ENCODE results near the gene TDRD7.
"Not testable (repeated sequence)": the region's sequence is repeated elsewhere in the genome, so short reads cannot be mapped to it uniquely, and the experiment has no call there.

The TDRD7 gene

DNA sequence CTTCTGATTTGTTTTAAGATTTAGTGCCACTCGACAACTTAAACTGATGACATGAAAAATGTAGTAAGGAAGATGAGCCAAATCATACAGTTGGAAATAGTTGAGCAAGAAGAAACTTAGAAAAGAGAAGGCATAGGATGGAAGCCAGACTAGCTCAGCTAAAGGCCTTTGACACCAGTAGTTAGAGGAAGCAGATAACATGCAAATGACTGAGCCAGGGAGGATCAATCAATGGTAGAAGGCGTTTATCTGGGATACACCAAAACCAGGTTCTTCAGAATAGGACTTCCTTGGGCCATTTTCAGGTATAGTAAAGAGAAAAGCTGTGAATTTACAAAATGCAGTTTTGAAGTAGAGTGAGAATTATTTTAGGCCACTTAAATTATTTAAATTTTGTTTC lies 3.2 kb downstream of the TDRD7 start:
- no peak for DNase-seq
- intact Hi-C loops (cut with DNase I), result loop anchor here (10.0 kb wide), 1 partner anchor 200 kb away; no protein-coding TSS in a partner anchor

DNA sequence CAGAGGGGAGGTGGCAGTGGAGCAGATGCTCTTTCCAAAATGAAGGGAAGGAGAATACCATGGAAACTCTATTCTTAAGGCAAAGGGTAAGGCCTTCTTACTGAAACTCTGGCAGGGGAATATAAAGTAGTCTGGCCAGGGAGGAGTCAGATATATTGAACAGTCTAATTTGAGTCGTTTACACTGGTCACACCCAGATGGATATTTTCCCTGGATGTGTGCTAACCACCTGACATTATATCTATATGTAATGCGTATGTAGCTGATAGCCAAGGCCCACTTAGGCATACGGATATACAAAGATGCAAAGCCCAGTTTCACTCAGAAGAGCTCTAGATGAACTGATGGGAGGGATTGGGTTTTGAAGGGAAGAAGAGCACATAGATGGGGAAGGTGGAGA lies 7.0 kb downstream of the TDRD7 start:
- intact Hi-C loops (cut with DNase I), result loop anchor here (10.0 kb wide), 1 partner anchor 196 kb away; no protein-coding TSS in a partner anchor
- DNase-seq, result no peak

DNA sequence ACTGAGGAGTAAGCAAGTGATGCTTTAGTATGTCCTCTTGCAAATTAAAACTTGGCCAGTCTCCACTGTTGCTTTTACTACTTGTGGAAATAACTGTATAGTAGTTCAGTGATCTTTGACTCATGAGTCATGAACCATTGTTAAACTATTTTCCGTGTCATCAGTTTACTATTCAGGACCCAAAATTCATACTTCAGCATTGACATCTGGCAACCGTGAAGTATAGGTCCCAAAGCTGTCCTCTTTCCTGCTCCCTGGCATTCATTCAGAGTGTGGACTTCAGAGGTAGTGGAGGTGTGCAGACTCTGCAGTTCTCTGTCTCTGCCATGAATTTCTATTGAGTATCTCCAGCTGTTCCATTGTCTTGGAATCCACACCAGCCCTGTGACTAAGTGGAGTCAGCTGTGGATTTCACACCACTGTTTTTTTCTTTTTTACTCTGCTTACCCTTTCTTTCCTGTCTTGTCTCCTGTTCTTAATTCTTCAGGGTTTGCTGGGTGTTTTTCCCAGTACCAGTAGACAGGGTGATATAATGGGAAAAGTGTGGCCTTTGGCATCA lies 7.5 kb downstream of the TDRD7 start:
- DNase-seq, result no peak
- intact Hi-C loops (cut with DNase I), result loop anchor here (10.0 kb wide), 1 partner anchor 195 kb away; no protein-coding TSS in a partner anchor

DNA sequence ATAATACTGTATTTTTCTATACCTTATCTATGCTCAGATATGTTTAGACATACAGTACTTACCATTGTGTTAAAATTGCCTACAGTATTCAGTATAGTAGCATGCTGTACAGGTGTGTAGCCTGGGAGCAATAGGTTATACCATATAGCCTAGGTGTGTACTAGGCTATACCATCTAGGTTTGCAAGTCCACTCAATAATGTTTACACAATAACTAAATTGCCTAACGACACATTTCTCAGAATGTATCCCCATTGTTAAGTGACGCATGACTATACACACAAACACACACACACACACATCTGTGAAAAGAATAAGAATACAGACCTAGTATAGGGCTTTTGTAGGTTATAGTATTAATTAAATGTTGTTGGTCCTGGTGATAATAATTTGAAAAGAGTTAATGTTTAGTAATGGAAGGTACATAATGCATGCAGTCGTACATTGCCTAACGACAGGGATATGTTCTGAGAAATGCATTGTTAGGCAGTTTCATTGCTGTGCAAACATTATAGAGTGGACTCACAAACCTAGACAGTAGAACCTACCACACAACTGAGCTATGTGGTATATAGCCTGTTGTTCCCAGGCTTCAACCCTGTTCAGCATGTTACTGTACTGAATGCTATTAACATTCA lies 13.6 kb downstream of the TDRD7 start:
- no peak for DNase-seq
- intact Hi-C loops (cut with DNase I), result no loop called here

DNA sequence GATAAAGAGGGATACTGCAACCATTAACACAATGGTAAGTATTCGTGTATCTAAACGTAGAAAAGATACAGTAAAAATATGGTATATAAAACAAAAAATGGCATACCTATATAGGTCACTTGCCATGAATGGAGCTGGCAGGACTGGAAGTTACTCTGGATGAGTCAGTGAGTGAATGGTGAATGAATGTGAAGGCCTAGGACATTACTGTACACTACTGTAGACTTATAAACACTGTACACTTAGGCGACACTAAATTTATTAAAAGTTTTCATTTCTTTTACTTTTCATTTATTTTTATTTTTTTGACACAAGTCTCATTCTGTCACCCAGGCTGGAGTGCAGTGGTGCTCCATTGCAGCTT lies 14.1 kb downstream of the TDRD7 start:
- intact Hi-C loops (cut with DNase I), result no loop called here

DNA sequence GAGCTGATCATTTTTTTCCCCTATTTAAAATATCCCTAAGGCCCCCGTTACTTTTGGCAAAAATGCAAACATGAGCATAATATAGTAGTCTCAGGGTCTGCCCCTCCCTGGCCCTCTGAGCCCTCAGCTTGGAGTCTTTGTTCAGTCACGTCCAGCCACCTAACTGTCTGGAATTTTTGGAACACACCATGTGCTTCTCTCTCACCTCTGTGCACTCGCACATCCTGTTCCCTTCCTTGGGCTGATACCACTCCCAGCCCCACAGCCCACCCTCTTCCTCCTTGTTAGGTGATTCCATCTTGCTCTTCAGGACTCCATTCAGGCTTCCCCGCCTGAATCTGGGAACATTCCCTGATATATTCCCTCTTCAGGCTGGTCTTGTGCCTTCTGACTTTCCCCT lies 16.0 kb downstream of the TDRD7 start:
- intact Hi-C loops (cut with DNase I), result no loop called here
- DNase-seq, result no peak

More for the DNA sequence above, 14.1 kb downstream of the TDRD7 start:
- no peak for DNase-seq

DNA sequence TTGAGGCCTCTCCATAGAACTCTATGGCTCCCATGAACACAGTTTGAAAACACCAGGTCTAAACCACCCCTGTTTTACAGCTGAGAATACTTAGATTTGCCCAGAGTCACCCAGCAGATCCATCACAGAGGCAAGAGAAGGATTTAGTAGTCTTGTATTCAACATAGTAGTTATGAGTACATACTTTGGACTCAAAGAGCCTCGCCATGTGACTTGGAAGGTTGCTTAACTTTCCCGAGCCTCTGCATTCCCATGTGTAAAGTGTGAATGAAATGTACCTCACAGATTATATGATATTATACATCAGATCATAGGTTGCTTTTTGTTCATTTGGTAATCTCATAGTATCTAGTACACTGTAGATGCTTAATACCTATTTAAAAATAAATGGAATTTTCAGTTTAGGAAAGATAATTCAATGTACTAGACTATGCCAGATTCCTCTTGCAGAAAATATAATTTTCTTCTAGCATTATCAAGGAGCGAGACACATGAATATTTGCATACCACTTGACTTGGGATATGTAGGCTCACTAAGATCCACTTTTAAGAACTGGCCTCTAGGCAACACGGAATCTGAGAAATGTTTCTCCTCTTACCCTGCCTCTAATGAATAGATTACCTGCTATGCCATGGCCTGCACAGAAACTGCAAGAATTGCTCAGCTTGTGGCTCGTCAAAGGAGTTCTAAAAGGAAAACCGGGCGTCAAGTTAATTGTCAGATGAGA lies 18.6 kb downstream of the TDRD7 start:
- intact Hi-C loops (cut with DNase I), result no loop called here
- no peak for DNase-seq

DNA sequence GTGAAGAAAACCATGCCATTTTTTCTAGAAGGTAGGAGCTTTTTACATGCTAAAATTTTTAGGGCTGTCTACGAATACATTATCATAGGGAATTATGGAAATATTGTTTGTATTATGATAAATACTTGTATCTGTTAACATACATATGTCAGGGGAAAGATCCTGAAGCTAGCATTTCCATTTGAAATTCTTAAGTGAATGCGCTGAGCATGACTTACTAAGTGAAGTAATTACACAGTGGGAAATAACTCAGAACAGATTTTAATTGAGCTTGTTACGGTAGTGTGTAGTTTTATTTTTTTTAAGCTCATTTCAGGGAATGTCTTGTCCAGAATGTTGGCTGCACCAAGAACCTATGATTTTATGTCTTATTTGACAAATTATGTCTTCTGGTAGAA lies 19.1 kb downstream of the TDRD7 start:
- no peak for DNase-seq
- intact Hi-C loops (cut with DNase I), result no loop called here

DNA sequence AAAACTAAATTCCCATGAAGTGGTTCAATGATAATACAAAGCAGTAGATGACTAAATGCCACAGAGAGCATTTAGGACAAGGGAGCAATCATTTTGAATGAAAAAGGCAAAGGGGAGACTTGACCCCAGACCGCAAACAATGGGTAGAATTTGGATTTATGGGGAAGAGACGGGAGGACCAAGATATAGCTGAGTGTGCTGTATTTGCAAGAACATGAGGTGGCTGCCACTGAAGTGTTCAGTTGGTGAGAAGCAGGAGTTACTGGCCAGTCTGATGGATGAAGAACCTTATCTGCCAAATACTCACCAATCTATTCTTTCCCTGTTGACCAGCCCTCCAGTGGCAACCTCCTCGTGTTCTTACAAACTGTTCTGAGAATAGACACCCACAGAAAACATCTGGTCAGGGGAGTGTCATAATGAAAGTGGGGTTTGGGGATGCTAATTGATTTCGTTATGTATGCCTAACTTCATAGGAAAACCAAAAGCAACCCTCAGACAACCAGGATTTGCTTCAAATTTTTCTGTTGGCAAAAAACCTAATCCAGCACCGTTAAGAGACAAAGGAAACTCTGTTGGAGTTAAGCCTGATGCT lies 19.8 kb downstream of the TDRD7 start:
- intact Hi-C loops (cut with DNase I), result no loop called here
- no peak for DNase-seq

DNA sequence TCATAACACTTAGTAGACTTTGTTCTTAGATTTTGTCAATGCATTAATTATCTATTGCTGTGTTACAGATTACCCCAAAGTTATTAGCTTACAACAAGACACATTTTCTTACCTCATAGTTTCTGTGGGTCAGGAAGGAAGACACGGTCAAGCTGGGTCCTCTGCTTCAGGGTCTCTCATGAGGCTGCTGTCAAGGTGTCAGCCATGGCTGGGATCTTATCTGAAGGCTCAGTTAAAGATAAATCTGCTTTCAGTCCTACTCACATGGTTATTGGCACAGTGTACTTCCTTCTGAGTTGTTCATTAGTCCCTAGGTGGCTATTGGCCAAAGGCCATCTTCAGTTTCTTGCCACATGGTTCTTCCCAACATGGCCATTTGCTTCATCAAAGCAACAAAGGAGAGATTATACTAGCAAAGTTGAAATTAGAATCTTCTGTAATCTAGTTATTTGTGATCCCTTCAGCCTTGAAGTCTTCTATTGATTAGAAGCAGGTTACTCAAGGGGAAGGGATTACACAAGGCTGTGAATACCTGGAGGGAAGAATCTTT lies 25.2 kb downstream of the TDRD7 start:
- DNase-seq, result no peak
- intact Hi-C loops (cut with DNase I), result no loop called here

DNA sequence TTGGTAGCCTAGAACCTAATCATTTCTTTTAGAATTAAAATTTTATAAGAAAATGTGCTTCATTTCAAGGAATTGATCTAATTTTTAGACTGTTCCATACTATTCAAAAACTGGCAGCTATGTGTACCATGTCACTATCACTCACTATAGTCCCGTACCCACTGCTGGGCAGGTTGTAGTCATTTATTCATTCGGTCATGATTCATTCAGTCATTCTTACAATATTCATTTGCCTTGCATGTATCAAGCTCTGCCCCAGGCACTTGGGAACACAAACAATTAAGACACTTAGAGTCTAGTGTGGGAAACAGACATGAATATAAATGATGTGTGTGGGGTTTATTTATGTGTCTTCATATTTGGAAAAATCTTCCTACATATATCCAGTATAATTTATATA lies 26.4 kb downstream of the TDRD7 start:
- intact Hi-C loops (cut with DNase I), result no loop called here
- no peak for DNase-seq

DNA sequence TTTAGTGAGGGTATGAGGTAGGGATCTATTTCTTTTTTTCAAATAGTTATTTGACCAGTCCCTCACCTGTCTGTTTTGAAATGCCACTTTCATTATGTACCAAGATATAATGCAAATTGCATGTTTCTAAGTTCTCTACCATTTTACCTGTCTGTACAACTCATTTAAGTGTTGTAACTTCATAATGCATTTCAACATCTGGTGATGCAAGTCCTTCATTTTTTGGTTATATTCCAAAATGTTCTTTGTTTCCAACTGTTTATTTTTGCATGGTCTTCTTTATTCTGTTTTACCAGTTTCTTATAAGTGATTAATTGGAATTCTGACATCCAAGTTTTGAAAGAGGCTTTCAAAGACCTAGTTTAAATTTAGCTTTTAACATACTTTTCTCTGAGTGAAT lies 26.8 kb downstream of the TDRD7 start:
- no peak for DNase-seq
- intact Hi-C loops (cut with DNase I), result no loop called here

DNA sequence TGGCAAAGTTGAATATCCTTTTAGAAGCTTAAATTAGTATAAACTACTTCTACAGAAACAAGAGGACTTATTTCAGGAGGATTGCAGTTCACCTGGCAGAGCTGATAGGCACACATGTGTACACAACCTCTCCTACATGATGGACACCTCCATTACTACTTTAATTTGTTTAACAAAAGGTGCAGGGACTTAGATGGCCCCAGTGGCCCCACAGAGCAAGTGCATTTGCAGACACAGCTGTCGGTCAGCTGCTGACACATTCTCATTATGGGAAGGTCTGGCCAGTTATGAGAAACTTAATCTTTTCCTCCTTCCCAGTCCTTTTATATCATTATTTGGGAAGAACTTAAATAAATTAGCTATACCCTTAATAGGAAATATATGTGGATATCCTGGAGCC lies 28.3 kb downstream of the TDRD7 start:
- no peak for DNase-seq
- intact Hi-C loops (cut with DNase I), result no loop called here

DNA sequence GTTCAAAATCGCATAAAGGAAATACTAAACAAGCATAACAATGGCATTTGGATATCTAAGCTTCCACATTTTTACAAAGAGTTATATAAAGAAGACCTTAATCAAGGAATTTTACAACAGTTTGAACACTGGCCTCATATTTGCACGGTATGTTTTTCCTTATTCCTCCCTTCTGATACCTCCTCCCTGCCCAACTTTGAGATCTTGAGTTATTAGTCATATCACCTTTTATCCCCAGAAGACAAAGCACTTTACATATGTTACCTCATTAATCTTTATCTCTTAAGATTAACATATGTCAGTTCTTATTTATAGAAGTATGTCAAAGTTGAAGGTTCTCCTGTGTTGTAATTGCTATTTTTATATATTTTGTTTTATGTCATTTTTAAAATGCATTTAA lies 29.8 kb downstream of the TDRD7 start:
- intact Hi-C loops (cut with DNase I), result no loop called here
- DNase-seq, result no peak

DNA sequence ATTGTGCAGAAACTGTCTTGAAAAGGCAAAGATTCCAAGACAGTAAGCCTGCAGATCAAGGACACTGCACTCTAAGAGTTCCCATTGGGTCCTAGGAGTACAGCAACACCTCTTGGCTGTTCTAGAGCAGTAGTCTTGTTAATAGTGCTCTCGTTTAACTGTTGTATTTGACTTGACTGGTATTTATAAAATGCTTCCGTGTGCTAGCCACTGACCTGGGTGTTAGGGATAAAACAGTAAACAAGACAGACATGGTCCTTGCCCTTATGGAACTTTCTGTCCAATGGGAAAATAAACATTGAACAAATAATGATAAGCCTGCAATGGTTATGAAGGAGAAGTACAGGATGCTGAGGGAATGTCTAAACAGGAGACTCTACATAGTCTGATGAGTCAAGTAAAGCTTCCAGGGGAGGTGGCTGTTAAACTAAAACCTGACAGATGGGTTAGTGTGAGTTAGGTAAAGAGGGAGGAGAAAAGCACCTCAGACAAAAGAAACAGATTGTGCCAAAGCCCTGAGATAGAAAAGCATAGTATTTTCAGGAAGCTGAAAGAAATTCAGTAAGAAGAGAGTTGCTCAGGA lies 33.3 kb downstream of the TDRD7 start:
- intact Hi-C loops (cut with DNase I), result no loop called here

DNA sequence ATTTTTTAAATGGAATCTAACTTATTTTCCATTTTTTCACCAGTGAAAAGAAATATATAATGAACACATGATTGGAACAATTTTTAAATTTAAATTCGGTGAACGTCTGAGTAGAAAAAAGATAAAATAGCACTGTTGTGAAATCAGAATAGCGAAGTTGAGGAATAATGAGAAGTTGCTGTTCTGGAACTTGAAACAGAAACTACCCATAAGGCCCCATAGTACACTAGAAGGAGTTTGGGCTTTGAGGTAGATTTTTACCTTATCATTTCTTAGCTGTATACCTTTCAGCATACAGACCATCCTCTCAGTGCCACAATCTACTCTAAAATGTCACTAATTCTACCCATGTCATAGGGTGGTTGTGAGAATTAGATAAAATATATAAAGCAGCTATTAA lies 35.1 kb downstream of the TDRD7 start:
- intact Hi-C loops (cut with DNase I), result no loop called here

More for the DNA sequence above, 33.3 kb downstream of the TDRD7 start:
- no peak for DNase-seq

DNA sequence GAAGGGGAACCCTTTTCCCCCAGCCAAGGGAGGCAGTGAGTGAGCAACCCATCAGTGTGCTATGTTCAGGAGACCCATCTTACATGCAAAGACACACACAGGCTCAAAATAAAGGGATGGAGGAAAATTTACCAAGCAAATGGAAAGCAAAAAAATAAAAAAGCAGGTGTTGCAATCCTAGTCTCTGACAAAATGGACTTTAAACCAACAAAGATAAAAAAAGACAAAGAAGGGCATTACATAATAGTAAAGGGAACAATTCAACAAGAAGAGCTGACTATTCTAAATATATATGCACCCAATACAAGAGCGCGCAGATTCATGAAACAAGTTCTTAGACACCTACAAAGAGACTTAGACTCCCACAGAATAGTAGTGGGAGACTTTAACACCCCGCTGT lies 41.7 kb downstream of the TDRD7 start:
- intact Hi-C loops (cut with DNase I); DNase-seq: not testable (repeated sequence)

More for the DNA sequence above, 35.1 kb downstream of the TDRD7 start:
- DNase-seq, result no peak

DNA sequence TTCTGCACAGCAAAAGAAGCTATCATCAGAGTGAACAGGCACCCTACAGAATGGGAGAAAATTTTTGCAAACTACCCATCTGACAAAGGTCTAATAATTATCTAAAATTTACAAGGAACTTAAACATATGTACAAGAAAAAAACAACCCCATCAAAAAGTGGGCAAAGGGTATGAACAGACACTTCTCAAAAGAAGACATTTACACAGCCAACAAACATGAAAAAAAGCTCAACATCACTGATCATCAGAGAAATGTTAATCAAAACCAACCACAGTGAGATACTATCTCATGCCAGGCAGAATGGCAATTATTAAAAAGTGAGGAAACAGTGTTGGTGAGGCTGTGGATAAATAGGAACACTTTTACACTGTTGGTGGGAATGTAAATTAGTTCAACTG lies 44.9 kb downstream of the TDRD7 start:
- intact Hi-C loops (cut with DNase I); DNase-seq: not testable (repeated sequence)

DNA sequence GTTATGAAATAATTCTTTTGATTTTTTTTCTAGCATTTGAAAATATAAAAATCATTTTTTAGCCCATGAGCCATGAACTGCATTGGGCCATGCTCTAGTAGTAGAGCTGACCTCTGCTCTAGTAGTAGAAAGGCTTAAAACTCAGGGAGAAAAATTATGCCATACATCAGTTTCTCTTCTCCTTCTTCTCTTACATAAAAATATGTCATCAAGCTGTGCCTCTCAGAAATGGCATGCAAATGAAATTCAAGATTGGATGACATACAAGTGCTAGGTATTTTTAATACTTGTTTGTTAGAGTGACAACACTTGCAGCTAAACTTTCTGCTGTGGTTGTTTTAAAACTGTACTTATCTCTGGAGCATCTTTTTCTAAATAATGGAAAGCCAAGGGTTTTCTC lies 47.4 kb downstream of the TDRD7 start:
- intact Hi-C loops (cut with DNase I), result no loop called here
- no peak for DNase-seq

DNA sequence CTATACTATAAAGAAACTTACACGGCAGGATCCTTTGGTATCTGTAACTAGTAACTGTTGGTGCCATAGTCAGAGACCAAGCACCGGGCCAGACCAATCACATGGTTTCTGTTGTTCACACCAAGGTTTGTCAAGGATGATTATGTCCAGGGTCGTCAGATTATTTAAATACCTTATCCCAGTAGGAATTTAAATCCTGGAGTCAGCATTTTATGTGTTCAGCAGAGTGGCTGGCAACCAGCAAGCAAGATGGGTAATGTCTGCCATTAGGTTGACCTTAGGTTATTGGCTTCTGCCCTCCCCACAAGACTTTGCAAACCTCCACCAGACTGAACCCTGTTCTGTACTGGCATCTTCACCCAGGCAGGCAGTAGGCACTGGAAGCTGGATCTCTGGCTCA lies 50.3 kb downstream of the TDRD7 start:
- intact Hi-C loops (cut with DNase I), result no loop called here
- no peak for DNase-seq

All from head of caudate nucleus (tissue), 42 donors.